HepG2 (cell line): Measurements from ENCODE around the gene CCDC57. TPM values are rescaled to one million over a fixed set of nuclear protein-coding genes. Genes with fewer than 3 reads are reported as not detected.

Experiments used
- CBX5 ChIP-seq: sonication (generic); formaldehyde crosslinking; IDR thresholded peaks from 2 replicates; pipeline ENCODE4 v1.4.0; 2020; ENCODE audit warnings: missing genetic modification reagents, borderline replicate concordance
- ELF3 ChIP-seq: IDR thresholded peaks from 2 replicates; pipeline ENCODE4 v1.6.1; 2016; ENCODE audit warnings: missing genetic modification reagents, missing compliant biosample characterization
- HCFC1 ChIP-seq: fragments of 150-350 bp; IDR thresholded peaks from 2 replicates; pipeline ENCODE4 v1.6.1; 2014; ENCODE audit warnings: low read depth, low read length
- KLF6 ChIP-seq: IDR thresholded peaks from 2 replicates; pipeline ENCODE4 v1.8.0; 2016; ENCODE audit warnings: missing biosample characterization, missing genetic modification reagents
- NFIC ChIP-seq: IDR thresholded peaks from 2 replicates; pipeline ENCODE4 v1.6.1; 2012; ENCODE audit warnings: mild to moderate bottlenecking, low read length, inconsistent platforms
- RBAK ChIP-seq: sonication (generic); formaldehyde crosslinking; IDR thresholded peaks from 2 replicates; pipeline ENCODE4 v1.5.1; 2020; ENCODE audit warnings: mild to moderate bottlenecking, missing genetic modification reagents
- RERE ChIP-seq: IDR thresholded peaks from 2 replicates; pipeline ENCODE4 v1.6.1; 2016; ENCODE audit warnings: low read depth, missing genetic modification reagents, missing compliant biosample characterization
- RORA ChIP-seq: sonication (generic); formaldehyde crosslinking; IDR thresholded peaks from 2 replicates; pipeline ENCODE4 v1.5.0; 2020; ENCODE audit warnings: mild to moderate bottlenecking, missing genetic modification reagents, moderate library complexity
- SAFB2 ChIP-seq: sonication (generic); formaldehyde crosslinking; IDR thresholded peaks from 2 replicates; pipeline ENCODE4 v1.5.1; 2020; ENCODE audit warnings: missing genetic modification reagents, low read depth, mild to moderate bottlenecking, borderline replicate concordance
- SMARCE1 ChIP-seq: fragments of 450-650 bp; IDR thresholded peaks from 2 replicates; pipeline ENCODE4 v1.6.1; 2017; ENCODE audit warnings: borderline replicate concordance
- ZNF451 ChIP-seq: sonication (generic); formaldehyde crosslinking; IDR thresholded peaks from 2 replicates; pipeline ENCODE4 v1.5.0; 2020; ENCODE audit warnings: mild to moderate bottlenecking, missing genetic modification reagents
- ZNF512B ChIP-seq: sonication (generic); formaldehyde crosslinking; IDR thresholded peaks from 2 replicates; pipeline ENCODE4 v1.5.1; 2020; ENCODE audit warnings: missing genetic modification reagents, mild to moderate bottlenecking, borderline replicate concordance
- polyA plus RNA-seq, 8 experiments: library from polyadenylated mRNA; depleted of rRNA in 3 of 8; stranded (reverse) in 7 of 8; unstranded in 1 of 8; fragments of >200 nt; fragmentation: Illumina TruSeq in 4 of 8; extraction: Trizol in 4 of 8; gene quantifications; 2 replicates each; pipeline versions ENCODE4 v1.2.1 to v1.2.3, GENCODE V29; 2011 to 2016; ENCODE audit warnings: low read depth in 4 of 8, missing spikeins in 1 of 8, mixed read lengths in 1 of 8; ENCODE audit not compliant: insufficient read depth in 1 of 8
- total RNA-seq, 5 experiments: library from RNA; depleted of rRNA; stranded (reverse); fragments of >200 nt; fragmentation: Illumina TruSeq; extraction: Trizol; gene quantifications; 2 replicates each; pipeline ENCODE4 v1.2.3, GENCODE V29; 2016; ENCODE audit warnings: low read depth in 1 of 5
- TF ChIP-seq, protein P1 (sequence below): sonication (generic); formaldehyde crosslinking; IDR thresholded peaks from one replicate; pipeline ENCODE4 v1.5.1; 2020; ENCODE audit warnings: mild to moderate bottlenecking, missing genetic modification reagents; ENCODE audit errors: not compliant biosample characterization

Gene CCDC57
- total and polyA plus RNA-seq, 2 of the 13 experiments (the other 11 are each of a cell fraction or from before 2014, with no cell fraction given), result 59.3 to 59.9 TPM

GRCh38 chr17:82153745-82154375, 58.8 kb downstream of the CCDC57 start (continued):
- TF ChIP-seq NFIC, result no peak
- TF ChIP-seq SMARCE1, result no peak
- peak; percentile 78; the same call in 1 of the 2 replicates for TF ChIP-seq CBX5 (CRISPR knock-in tag)
- TF ChIP-seq RBAK, result no peak
- TF ChIP-seq HCFC1, result no peak
- no peak for TF ChIP-seq ZNF451 (CRISPR knock-in tag)
- TF ChIP-seq, protein P1, sequence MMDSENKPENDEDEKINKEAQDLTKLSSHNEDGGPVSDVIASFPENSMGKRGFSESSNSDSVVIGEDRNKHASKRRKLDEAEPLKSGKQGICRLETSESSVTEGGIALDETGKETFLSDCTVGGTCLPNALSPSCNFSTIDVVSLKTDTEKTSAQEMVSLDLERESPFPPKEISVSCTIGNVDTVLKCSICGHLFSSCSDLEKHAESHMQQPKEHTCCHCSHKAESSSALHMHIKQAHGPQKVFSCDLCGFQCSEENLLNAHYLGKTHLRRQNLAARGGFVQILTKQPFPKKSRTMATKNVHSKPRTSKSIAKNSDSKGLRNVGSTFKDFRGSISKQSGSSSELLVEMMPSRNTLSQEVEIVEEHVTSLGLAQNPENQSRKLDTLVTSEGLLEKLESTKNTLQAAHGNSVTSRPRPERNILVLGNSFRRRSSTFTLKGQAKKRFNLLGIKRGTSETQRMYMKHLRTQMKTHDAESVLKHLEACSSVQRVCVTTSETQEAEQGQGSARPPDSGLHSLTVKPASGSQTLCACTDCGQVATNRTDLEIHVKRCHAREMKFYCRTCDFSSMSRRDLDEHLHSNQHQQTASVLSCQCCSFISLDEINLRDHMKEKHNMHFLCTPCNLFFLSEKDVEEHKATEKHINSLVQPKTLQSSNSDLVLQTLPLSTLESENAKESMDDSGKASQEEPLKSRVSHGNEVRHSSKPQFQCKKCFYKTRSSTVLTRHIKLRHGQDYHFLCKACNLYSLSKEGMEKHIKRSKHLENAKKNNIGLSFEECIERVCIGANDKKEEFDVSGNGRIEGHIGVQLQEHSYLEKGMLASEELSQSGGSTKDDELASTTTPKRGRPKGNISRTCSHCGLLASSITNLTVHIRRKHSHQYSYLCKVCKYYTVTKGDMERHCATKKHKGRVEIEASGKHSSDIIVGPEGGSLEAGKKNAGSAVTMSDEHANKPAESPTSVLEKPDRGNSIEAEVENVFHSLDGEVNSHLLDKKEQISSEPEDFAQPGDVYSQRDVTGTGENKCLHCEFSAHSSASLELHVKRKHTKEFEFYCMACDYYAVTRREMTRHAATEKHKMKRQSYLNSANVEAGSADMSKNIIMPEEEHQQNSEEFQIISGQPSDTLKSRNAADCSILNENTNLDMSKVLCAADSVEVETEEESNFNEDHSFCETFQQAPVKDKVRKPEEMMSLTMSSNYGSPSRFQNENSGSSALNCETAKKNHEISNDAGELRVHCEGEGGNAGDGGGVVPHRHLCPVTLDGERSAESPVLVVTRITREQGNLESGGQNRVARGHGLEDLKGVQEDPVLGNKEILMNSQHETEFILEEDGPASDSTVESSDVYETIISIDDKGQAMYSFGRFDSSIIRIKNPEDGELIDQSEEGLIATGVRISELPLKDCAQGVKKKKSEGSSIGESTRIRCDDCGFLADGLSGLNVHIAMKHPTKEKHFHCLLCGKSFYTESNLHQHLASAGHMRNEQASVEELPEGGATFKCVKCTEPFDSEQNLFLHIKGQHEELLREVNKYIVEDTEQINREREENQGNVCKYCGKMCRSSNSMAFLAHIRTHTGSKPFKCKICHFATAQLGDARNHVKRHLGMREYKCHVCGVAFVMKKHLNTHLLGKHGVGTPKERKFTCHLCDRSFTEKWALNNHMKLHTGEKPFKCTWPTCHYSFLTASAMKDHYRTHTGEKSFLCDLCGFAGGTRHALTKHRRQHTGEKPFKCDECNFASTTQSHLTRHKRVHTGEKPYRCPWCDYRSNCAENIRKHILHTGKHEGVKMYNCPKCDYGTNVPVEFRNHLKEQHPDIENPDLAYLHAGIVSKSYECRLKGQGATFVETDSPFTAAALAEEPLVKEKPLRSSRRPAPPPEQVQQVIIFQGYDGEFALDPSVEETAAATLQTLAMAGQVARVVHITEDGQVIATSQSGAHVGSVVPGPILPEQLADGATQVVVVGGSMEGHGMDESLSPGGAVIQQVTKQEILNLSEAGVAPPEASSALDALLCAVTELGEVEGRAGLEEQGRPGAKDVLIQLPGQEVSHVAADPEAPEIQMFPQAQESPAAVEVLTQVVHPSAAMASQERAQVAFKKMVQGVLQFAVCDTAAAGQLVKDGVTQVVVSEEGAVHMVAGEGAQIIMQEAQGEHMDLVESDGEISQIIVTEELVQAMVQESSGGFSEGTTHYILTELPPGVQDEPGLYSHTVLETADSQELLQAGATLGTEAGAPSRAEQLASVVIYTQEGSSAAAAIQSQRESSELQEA, result no peak
- TF ChIP-seq SAFB2 (CRISPR knock-in tag), result peak; percentile 47; the same call in 1 of the 2 replicates
- TF ChIP-seq ELF3 (CRISPR knock-in tag), result peak; percentile 58; the same call in 1 of the 2 replicates
- no peak for TF ChIP-seq ZNF512B (CRISPR knock-in tag)
- no peak for TF ChIP-seq KLF6 (CRISPR knock-in tag)
- TF ChIP-seq RERE (CRISPR knock-in tag), result no peak
- TF ChIP-seq RORA, result no peak
